Inflammatory macrophage treated with lipopolysaccharide for 1 hour (primary cell): ENCODE measurements around the gene ABCA6.
"Not testable (repeated sequence)": the region's sequence is repeated elsewhere in the genome, so short reads cannot be mapped to it uniquely, and the experiment has no call there.

Source experiments
- DNase-seq, 2 donors: peaks; one replicate each; pipeline ENCODE4 v3.0.0-alpha.2; 2020 to 2022

Gene ABCA6, protein sequence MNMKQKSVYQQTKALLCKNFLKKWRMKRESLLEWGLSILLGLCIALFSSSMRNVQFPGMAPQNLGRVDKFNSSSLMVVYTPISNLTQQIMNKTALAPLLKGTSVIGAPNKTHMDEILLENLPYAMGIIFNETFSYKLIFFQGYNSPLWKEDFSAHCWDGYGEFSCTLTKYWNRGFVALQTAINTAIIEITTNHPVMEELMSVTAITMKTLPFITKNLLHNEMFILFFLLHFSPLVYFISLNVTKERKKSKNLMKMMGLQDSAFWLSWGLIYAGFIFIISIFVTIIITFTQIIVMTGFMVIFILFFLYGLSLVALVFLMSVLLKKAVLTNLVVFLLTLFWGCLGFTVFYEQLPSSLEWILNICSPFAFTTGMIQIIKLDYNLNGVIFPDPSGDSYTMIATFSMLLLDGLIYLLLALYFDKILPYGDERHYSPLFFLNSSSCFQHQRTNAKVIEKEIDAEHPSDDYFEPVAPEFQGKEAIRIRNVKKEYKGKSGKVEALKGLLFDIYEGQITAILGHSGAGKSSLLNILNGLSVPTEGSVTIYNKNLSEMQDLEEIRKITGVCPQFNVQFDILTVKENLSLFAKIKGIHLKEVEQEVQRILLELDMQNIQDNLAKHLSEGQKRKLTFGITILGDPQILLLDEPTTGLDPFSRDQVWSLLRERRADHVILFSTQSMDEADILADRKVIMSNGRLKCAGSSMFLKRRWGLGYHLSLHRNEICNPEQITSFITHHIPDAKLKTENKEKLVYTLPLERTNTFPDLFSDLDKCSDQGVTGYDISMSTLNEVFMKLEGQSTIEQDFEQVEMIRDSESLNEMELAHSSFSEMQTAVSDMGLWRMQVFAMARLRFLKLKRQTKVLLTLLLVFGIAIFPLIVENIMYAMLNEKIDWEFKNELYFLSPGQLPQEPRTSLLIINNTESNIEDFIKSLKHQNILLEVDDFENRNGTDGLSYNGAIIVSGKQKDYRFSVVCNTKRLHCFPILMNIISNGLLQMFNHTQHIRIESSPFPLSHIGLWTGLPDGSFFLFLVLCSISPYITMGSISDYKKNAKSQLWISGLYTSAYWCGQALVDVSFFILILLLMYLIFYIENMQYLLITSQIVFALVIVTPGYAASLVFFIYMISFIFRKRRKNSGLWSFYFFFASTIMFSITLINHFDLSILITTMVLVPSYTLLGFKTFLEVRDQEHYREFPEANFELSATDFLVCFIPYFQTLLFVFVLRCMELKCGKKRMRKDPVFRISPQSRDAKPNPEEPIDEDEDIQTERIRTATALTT (N-terminal part only)

DNA sequence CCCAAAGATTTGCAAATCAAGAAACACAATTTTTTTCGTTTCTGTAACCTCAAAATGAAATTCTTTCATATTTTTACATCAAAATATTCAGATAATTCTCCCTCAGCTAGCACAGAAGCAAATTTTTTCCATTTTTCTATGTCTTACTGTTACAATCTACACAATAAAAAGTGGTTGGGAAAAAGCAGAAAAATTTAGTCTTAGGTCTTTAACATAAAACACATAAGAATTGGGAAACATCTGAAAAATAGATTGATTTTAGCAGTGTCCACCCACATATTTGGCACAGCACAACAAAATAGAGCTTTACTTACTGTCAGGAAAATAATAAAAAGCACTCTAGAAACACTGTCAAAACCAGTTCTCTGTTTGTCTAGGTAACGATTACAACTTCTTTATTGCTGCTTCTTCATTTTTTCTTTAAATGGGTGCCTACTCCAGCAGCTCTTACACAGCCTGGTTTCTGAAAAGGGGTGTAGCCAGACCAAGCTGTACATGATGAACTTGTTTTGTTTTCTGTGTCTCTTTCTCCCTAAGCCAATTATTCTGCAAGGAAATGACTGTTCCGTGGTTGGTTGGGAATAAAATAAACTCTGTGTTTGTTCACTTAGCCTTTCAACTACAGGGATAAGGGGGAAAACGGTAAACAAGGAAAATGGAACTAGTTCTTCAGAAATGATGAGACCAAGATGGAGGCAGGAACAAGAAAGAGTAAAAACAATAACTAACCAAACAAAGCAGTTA lies at the start of gene ABCA6:
ABCA6 (minus strand) TSS at position 465 of the 744 bp plus-strand sequence. CDS start 1,192 bp downstream, outside the sequence.
- no peak for DNase-seq

DNA sequence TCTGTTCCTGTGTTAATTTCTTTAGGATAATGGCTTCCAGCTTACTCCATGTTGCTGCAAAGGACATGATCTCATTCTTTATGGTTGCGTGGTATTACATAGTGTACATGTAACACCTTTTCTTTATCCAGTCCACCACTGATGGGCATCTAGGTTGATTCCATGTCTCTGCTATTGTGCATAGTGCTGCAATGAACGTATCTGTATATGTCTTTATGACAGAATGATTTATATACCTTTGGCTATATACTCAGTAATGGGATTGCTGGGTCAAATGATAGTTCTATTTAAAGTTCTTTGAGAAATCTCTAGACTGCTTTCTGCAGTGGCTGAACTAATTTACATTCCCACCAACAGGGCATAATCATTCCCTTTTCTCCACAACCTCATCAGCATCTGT lies 47.1 kb upstream of the ABCA6 start:
- no peak for DNase-seq

DNA sequence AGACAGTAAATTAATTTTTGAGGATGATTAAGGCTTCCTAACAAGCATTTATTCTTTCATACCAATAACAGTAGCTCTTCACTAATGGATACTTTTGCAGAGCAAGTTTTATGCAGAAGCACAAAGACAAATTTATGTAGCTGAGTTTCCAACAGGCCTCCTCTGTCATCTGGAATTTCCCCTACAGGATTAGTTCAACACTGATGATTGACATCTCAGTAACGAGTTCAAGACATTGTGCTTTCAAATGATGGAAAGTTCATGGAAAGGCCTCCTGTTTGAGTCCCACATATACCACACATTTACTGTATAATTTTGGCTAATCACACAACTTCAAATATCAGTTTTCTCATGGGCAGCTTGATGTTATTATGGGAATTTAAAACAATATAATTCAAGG lies 46.4 kb upstream of the ABCA6 start:
- DNase-seq: peak in 1 of 2 donors; percentile 7

DNA sequence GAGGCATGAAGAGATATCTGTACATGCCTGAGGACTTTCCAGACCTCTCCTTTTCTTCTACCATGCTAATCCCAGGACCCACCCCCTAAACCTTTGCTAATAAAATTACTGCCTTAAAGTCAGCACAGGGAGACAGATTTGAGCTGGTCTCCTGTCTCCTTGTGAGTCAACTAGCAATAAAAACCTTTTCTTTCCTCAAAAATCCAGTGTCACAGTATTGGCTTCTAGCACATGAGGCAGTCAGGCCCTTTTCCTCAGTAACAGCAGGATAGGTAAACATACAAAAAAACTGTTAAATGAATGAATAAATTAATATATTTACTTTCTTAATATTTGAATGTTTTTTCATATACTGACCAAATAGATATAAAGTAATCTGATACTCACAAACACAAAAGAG lies 45.6 kb upstream of the ABCA6 start:
- DNase-seq: no peak

DNA sequence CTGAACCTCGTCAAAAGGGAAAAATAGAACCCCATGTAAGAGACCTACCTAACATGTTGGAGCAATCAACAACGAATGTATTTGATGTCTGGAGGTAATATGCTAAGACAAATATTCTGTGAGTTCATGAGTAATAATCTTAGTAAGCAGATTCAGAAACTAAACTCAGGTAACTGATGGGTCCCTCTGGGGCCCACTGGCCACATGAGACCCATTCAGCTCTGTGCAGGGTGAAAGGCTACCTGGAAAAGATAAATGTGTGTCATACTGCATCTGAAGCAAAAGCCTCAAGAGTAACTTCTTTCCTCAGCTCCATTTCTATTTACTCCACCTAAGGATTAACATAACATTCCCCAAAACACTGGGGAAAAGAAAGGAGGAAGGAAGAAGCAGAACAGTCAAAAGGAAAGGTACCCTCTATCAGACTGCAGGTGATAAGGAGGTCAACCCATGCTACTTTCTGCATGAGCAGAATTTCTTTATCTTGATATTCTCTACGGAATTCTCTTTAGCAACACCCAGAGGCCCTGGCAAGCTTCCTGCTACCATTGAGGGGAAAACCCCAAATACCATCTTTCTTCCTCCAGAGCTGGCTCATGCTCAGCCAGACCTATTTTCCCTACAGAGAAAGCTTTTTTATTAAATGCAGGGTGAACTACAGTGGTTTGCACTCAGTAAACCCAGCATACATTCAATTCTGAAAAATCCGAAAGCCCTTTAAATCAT lies 37.7 kb upstream of the ABCA6 start:
- peak; percentile 45 to 61 for DNase-seq

DNA sequence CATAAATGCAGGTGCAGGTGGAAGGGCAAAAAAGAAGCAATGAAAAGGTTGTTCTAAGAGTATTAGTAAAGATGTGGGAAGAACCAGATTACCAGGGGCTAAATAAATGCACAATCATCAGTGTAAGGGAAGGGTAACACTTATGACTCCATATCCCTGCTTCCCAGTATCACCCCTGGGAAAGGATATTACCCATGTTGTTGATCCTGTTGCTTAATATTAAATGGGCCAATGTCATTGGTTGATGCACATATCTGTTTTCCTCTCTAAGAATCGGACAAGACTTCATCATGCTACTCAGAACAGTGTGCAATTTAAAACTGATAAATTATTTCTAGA lies 34.7 kb upstream of the ABCA6 start:
- DNase-seq: no peak

DNA sequence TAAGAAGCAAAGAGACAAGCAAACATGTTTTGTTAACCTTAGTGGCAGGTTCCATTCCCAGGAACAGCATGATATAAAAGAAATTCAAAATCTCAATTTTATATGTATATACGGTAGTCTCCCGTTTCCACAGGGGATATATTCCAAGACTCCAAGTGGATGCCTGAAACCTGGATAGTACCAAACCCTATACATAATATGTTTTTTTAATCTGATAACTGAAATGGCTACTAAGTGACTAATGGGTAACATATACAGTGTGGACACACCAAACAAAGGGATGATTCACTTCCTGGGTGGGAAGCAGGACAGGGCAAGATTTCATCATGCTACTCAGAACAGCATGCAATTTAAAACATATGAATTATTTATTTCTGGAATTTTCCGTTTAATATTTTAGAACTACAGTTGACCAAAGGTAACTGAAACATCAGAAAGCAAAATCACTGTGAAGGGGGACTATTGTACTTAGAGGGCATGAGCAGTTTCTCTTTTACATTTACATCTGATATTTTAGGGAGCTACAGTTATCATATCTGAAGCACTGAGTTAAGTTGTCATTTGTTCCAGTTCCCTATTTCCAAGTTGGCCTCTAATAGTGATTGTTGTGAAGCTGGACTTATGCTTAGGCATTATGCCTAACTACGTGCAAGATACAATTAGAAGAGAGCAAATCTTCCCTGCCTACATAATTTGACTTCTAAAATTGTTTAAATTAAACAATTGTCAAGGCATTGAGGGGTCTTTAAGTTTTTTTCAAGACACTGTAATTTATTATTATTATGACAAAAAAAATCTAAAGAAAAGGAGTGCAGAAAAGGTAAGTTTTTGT lies 34.1 kb upstream of the ABCA6 start:
- peak; percentile 76 to 85 for DNase-seq

DNA sequence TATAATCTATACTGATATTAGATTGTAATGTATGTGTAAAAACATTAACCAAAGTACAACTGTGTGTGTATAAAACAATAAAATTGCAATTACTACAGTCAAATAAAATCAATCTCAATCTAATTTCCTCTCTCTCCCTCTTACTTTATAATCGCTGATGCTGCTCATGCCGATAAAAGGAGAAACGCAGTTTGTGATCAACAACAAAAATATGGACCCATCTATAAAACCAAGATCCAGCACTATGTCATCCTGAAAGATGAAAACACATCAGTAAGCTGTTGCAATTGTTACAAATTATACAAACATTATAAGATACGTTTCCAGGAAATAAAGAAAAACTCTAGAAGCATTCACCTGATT lies 33.5 kb upstream of the ABCA6 start:
- no peak for DNase-seq

DNA sequence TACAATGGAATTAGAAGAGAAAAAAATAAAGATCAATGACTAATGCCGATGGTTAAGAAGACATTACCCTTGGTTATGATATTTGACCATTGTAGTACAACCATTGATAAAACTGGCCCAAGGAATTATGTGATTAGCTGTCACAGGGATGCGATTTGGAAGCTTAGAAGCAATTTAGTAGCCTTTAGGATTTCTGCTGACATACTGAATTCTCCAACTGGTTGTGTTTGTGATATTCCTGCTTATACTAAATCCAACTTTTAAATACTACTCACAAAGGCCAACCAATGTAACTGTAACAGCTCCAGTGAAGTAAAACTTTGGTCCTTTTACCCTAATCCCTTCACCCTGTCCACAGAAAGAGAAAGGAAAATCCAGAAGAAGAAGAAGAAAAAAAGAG lies 31.4 kb upstream of the ABCA6 start:
- DNase-seq: no peak

DNA sequence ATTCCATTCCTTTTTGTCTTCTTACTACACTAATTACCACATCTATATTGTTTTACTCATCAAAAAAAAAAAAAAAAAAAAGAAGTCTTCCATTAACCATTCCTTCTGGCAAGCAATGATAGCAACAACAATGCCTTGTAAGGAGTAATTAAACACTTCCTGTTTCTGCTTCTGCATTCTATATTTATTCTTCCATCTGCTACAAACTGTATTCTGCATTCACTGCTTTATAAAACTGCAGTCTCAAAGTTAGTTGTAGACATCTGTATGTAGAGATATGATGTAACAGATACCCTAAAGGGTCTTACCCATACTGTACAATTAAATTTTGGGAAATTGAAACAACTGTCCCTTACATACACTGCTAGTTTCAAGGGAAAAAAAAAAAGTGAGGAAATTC lies 28.7 kb upstream of the ABCA6 start:
- DNase-seq: peak; percentile 26 to 37

DNA sequence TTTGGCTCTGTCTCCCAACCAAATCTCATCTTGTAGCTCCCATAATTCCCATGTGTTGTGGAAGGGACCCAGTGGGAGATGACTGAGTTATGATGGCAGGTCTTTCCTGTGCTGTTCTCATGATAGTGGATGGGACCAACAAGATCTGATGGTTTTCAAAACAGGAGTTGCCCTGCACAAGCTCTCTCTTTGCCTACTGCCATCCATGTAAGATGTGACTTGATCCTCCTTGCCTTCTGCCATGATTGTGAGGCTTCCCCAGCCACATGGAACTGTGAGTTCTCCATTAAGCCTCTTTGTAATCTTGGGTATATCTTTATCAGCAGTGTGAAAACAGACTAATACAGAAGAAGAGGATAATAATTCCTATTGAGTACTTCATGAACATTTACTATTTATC lies 26.9 kb upstream of the ABCA6 start:
- not testable (repeated sequence) for DNase-seq

DNA sequence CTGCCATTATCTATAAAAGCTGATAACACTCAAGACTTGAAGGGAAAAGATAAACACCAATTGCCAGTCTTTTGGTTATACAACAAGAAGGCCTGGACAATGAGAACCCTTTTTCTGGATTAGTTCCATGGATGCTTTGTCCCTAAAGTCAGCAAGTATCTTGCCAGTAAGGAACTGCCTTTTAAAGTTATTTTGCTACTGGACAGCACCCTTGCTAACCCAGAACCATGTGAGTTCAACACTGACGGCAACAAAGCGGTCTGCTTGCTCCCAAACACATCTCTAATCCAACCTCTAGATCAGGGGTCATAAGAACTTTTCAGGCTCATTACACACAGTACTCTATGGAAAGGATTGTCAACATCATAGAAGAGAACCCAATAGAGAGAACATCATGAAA lies 25.3 kb upstream of the ABCA6 start:
- no peak for DNase-seq

DNA sequence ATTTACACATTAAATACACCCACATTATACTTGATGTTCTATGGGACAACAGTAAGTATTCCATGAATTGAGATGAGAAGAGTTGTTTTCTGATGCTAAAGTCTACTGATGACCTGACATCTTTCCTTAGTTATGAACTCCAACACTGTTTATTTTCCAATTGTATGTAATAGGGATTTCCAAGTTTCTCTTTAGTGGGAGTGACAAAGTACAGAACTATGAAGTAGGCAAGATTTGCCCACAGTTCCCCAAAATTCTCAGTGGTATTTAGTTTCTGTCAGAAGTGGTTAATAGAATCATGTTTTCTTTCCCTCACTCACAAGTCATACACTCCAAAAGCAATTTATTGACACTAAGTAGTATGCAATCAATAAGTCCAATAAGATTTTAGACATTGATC lies 22.5 kb upstream of the ABCA6 start:
- DNase-seq: peak; percentile 50 to 62

DNA sequence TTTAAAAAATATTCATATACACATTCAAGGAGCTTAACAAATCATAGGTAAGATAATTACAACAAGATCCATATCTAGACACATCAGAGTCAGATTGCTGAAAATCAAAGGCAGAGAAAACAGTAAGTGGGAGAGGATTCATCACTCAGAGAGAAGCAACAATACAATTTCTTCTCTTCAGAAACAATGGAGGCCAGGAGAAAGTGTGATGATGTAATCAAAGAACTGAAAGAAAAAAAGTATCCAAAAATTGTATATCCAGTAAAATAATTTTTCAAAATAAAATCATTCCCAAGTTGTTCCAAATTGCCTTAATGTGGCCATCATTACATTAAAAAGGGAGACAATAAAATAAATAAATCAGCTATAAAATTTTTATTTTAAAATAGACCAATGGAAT lies 17.7 kb upstream of the ABCA6 start:
- DNase-seq: no peak

DNA sequence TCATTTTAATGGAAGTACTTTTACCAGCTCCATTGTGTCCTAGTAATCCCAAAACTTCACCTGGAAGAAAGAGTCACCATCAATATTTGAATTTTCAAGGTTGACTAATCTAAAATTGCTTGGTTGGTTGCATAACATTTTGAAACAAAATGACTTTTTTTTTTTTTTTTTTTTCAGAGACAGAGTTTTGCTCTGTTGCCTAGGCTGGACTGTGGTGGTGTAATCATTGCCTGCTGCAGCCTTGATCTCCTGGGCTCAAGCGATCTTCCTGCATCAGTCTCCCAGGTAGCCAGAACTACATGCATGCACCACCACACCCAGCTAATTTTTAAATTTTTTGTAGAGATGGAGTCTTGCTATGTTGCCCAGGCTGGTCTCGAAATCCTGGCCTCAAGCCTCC lies 12.6 kb upstream of the ABCA6 start:
- no peak for DNase-seq

DNA sequence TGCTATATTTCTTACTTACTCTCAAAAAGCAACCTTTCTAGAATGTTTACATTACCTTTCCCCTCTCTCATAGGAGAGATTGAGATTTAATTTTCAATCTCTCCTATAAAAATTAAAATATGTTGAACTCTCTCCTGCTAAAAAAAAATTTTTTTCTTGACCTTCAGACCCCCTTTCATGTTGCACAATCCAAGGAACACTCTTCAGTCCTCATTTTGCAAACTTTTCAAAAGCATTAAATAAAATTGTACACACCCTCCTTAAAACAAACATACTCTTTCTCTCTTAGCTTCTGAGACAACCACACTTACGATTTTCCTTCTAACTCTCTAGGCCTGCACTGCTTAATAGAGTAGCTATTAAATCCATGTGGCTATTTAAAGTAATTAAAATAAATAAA lies 8.6 kb upstream of the ABCA6 start:
- DNase-seq: no peak

DNA sequence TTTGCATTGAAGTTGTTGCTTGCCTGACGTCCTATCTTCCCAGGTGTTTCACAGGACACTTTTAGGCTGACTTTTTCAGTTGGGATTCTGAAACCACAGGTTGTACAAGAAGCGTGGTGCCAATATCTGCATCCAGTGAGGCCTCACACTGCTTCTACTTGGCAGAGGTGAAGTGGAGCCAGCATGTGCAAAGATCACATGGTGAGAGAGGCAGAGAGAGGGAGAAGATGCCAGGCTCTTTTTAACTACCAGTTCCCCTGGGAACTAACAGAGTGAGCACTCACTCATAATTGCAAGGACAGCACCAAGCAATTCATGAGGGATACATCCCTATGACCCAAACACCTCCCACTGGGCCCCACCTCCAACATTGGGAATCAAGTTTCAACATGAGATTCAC lies 5.8 kb upstream of the ABCA6 start:
- no peak for DNase-seq

DNA sequence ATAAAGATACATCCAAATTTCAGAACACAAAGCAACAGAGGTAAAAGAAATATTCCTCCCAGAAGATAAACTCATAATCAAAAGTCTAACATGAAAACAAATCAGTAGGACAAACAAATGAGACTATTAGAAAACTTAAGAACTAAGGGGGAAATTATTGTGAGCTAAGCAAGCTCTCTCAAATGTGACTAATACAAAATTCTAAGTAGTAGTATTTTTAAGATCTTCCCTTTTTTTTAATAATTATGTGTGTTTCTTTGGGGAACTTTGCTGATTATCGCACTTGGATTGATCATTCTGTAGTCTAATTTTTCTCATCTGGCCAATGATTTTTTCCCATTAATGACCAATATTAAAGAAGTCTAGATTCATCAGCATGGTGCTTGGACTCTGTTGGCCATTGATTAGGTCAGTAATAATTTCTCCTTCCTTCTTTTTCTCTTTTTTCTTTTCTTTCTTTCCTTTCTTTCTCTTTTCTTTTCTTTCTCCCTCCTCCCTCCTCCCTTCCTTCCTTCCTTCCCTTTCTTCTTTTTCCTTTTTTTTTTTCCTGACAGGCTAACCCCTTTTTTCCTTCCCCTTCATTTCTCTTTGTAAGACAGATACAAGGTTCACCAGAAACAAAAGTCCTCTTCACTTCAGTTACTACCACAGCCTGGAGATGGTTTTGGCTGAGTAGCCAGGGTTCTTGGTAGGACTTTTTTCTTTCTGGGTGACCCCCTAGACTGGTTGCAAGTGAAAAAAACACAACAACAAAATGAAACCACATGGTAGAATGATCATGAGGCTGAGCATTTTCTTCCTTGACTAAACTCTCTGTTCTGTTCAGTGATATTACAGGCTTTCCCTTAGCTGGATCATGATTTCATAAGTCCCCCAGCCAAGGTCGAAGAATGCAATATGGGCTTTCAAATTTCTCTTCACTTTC lies 2.9 kb upstream of the ABCA6 start:
- peak; percentile 49 to 57 for DNase-seq

DNA sequence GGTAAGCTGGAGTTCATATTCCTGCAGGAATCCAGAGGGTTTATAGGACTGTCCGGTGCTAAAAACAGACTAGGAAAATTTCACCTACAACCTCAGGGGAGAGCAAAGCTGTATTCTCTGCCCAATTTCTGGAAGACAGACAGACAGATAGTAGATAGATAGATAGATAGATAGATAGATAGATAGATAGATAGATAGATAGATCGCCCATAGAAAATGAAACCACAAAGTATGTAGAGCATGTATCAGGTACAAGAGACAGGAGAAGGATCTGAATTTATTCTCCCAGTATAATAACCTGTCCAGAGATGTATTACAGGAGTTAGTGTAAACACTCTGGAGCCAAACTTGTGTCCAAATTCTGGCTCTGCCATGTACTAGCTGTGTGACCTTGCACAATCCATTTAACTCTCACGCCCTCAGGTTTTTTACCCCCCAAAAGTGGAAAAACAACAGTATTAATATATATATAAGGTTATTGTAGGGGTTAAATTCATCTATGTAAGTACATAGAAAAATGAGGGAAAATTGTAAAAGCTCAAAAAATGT lies 2.1 kb upstream of the ABCA6 start:
- no peak for DNase-seq

DNA sequence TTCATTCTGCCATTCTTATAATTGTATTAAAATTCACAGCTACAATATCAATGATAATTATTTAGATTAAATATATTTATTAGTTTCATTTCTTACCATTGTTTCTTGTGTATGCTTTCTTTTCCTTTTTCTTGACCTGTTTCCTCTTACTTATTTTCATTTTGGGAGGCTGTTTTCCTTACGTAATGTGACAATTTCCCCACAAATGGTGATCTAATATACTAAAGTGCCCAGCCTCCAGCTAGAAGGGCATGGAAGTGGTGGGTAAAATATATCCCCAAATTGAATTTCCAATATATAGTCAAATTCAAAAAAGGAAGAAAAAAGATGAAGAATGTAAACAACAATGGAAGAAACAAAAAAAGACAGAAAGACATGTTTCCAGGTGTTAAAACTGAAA lies 1.5 kb upstream of the ABCA6 start:
- peak; percentile 71 to 74 for DNase-seq
